ENCODE measurements around the gene DSCAML1.

DNA sequence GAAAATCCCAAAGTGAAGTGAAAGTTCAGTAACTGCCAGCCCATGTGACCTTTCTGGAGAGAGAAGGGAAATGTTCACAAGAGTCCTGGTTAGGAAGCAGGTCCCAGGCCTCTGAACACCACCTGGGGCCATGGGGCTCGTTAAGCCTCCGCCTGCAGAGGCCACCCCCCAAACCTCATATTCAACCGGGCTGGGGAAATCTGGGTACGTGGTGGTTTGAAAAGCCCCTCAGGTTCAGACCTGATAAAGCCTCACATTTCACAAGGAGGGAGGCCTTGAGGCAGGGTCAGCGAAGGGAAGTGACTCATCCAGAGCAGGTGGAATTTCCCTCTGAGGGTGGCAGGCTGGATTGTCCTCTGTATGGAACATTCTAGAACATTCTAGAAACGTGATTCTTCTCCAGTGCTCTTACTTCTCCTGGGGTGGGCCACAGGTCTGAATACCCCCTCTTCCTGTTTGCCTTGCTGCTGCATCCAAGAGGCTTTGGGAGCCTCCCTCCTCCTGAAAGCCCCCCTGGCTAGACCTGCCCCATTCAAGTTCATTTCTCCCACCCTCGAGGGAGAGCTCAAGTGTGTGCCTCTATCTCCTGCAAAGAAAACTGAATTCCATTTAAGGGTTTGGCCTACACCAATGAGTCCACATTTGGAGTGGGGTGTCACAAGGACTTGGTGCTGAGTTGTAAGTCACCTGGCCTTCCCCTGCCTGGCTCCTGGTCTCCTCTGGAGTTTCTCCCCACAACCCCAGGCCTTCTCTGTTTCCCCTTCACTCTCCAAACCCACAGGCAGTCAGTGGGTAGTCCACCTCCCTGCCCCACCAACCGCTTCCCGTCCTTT, 21.2 kb upstream of the DSCAML1 start:
- TF ChIP-seq POLR2A (IDR thresholded peaks at IDR 0.05) = no peak
- TF ChIP-seq, protein P1, sequence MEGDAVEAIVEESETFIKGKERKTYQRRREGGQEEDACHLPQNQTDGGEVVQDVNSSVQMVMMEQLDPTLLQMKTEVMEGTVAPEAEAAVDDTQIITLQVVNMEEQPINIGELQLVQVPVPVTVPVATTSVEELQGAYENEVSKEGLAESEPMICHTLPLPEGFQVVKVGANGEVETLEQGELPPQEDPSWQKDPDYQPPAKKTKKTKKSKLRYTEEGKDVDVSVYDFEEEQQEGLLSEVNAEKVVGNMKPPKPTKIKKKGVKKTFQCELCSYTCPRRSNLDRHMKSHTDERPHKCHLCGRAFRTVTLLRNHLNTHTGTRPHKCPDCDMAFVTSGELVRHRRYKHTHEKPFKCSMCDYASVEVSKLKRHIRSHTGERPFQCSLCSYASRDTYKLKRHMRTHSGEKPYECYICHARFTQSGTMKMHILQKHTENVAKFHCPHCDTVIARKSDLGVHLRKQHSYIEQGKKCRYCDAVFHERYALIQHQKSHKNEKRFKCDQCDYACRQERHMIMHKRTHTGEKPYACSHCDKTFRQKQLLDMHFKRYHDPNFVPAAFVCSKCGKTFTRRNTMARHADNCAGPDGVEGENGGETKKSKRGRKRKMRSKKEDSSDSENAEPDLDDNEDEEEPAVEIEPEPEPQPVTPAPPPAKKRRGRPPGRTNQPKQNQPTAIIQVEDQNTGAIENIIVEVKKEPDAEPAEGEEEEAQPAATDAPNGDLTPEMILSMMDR (IDR thresholded peaks at IDR 0.05) = no peak
